OCI-LY7 (cell line): ENCODE results near the gene KRTAP5-7. TPM values are rescaled to one million over a fixed set of nuclear protein-coding genes. Genes with fewer than 3 reads are reported as not detected.
"Not testable (repeated sequence)": the region's sequence is repeated elsewhere in the genome, so short reads cannot be mapped to it uniquely, and the experiment has no call there.

Experiments used
- BruUV-seq: library from RNA; stranded (reverse); fragments of 400-500 nt; replicated peaks from 2 replicates; lab custom pipeline; 2021; lab: Mats Ljungman, UMichigan
- CTCF ChIA-PET: fragments of 300-600 bp; sonication (Branson Sonifier 250); formaldehyde crosslinking; loops from one replicate; lab custom pipeline; 2022; ENCODE audit warnings: antibody characterized with exemption; ENCODE audit not compliant: unreplicated experiment; lab: Charles Lee
- POLR2A ChIA-PET: fragments of 300-600 bp; sonication (Branson Sonifier 250); formaldehyde crosslinking; loops from one replicate; lab custom pipeline; 2022; ENCODE audit warnings: antibody characterized with exemption; lab: Charles Lee
- DNase-seq: peaks from one replicate; pipeline ENCODE4 v3.0.0-alpha.2; 2015; ENCODE audit warnings: low spot score
- H2AFZ ChIP-seq: fragments of 200-600 bp; sonication (generic), shearing (Covaris generic); 2 replicates; pipeline ENCODE4 v1.6.1; 2014; ENCODE audit warnings: mild to moderate bottlenecking, antibody characterized with exemption, low read length, moderate library complexity
- H3K27ac ChIP-seq: fragments of 200-600 bp; sonication (generic); 2 replicates; pipeline ENCODE4 v1.5.1; 2014; ENCODE audit warnings: mixed run types, low read depth, mild to moderate bottlenecking, moderate library complexity, low read length, inconsistent platforms; ENCODE audit not compliant: poor library complexity, severe bottlenecking
- H3K36me3 ChIP-seq: fragments of 200-600 bp; sonication (generic); 2 replicates; pipeline ENCODE4 v1.6.1; 2014; ENCODE audit warnings: mild to moderate bottlenecking, antibody characterized with exemption, low read length, moderate library complexity, mixed read lengths; ENCODE audit not compliant: insufficient read depth
- H3K4me1 ChIP-seq: fragments of 200-600 bp; sonication (generic); 2 replicates; pipeline ENCODE4 v1.5.1; 2014; ENCODE audit warnings: mild to moderate bottlenecking, low read length; ENCODE audit not compliant: insufficient read depth, poor library complexity, severe bottlenecking
- H3K4me2 ChIP-seq: fragments of 200-600 bp; sonication (generic); 2 replicates; pipeline ENCODE4 v1.6.1; 2014; ENCODE audit warnings: mild to moderate bottlenecking, low read length
- H3K4me3 ChIP-seq: fragments of 200-600 bp; sonication (generic); 2 replicates; pipeline ENCODE4 v1.5.1; 2014; ENCODE audit warnings: mild to moderate bottlenecking, low read depth, low read length; ENCODE audit not compliant: poor library complexity, severe bottlenecking
- H3K79me2 ChIP-seq: fragments of 200-600 bp; sonication (generic); 2 replicates; pipeline ENCODE4 v1.6.1; 2016; ENCODE audit warnings: low read depth, mild to moderate bottlenecking, low read length, moderate library complexity, mixed read lengths; ENCODE audit not compliant: insufficient read depth
- H3K9me2 ChIP-seq: fragments of 200-600 bp; sonication (generic); 2 replicates; pipeline ENCODE4 v1.6.1; 2016; ENCODE audit warnings: mild to moderate bottlenecking, low read length, mixed read lengths; ENCODE audit not compliant: insufficient read depth
- H3K9me3 ChIP-seq: fragments of 200-600 bp; sonication (generic); 2 replicates; pipeline ENCODE4 v1.6.1; 2014; ENCODE audit warnings: mild to moderate bottlenecking, mixed run types, low read length, mixed read lengths
- H4K20me1 ChIP-seq: fragments of 200-600 bp; sonication (generic); 2 replicates; pipeline ENCODE4 v1.6.1; 2014; ENCODE audit warnings: mild to moderate bottlenecking, antibody characterized with exemption, low read length, moderate library complexity, mixed read lengths; ENCODE audit not compliant: insufficient read depth
- EZH2phosphoT487 ChIP-seq: fragments of 200-600 bp; sonication (generic); IDR thresholded peaks from 2 replicates; pipeline ENCODE4 v1.6.1; 2018; ENCODE audit warnings: low read depth, borderline replicate concordance, mild to moderate bottlenecking, mixed run types, antibody characterized with exemption, low read length, moderate library complexity, mixed read lengths
- intact Hi-C: fragments of 100-400 bp; cut with micrococcal nuclease; formaldehyde crosslinking; loops from one replicate; pipeline ENCODE4 v1.10.0; 2022; ENCODE audit not compliant: unreplicated experiment
- total RNA-seq, 2 experiments: library from RNA; depleted of rRNA in 1 of 2; stranded (reverse); fragments of >200 nt in 1 of 2; shearing (Covaris generic) in 1 of 2; gene quantifications; 2 replicates each; pipeline ENCODE4 v1.2.3, GENCODE V29; 2014 to 2022
- TF ChIP-seq, protein P1 (sequence below): fragments of 200-600 bp; sonication (generic); conservative IDR thresholded peaks from 2 replicates; pipeline ENCODE4 v1.5.1; 2014; ENCODE audit warnings: mild to moderate bottlenecking, antibody characterized with exemption, low read length, moderate library complexity, mixed read lengths

Gene KRTAP5-7
- total RNA-seq, 2 experiments from 2014 or later = not detected

DNA sequence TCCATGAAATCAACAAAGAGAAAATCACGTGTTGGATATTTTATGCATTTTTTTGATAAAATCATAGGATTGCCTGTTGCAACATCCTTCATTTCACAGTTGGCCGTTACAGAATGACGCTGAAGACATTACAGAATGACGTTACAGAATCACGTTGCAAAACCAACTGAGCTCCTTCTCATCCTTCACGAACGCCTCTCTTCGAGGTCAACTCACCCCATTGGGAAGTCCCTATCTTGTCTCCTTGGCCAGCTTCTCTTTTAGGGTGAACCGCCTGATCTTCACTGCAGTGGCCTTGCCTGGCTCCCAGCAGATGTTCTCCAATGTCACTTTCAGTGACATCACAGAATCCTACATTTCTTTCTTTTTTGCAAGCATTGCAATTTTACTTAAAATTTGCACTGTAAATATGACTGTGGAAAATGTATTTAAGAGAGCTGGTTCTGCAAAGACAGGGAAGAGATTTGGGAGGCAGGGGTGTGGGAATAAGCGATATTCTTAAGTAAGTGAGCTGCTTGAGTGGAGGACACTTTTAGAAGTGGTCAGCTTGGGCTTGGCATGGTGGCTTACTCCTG, 5.1 kb downstream of the KRTAP5-7 start:
- Histone ChIP-seq H3K79me2 (no peaks in the 10 kb centered on the region), H2AFZ (no peak overlapping the region), H3K27ac (no peak overlapping the region), H3K9me2 (no peaks in the 10 kb centered on the region), H3K9me3 (no peaks in the 10 kb centered on the region), H3K4me1 (no peaks in the 10 kb centered on the region), H3K36me3 (no peaks in the 10 kb centered on the region), H3K4me3 (no peak overlapping the region), H4K20me1 (no peaks in the 10 kb centered on the region), H3K4me2 (no peak overlapping the region)
- intact Hi-C loops = no loop called here
- DNase-seq = no peak
- no peak for TF ChIP-seq EZH2phosphoT487
- TF ChIP-seq, protein P1, sequence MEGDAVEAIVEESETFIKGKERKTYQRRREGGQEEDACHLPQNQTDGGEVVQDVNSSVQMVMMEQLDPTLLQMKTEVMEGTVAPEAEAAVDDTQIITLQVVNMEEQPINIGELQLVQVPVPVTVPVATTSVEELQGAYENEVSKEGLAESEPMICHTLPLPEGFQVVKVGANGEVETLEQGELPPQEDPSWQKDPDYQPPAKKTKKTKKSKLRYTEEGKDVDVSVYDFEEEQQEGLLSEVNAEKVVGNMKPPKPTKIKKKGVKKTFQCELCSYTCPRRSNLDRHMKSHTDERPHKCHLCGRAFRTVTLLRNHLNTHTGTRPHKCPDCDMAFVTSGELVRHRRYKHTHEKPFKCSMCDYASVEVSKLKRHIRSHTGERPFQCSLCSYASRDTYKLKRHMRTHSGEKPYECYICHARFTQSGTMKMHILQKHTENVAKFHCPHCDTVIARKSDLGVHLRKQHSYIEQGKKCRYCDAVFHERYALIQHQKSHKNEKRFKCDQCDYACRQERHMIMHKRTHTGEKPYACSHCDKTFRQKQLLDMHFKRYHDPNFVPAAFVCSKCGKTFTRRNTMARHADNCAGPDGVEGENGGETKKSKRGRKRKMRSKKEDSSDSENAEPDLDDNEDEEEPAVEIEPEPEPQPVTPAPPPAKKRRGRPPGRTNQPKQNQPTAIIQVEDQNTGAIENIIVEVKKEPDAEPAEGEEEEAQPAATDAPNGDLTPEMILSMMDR = no peak
- ChIA-PET CTCF (no interaction called here), POLR2A (interaction anchor here (1.3 kb wide), 1 partner anchor 10 kb away, joined by 6 read pairs; no protein-coding TSS in a partner anchor)
- BruUV-seq = no TSS peak

GRCh38 chr11:71534711-71535608, 7.9 kb downstream of the KRTAP5-7 start:
- H3K79me2 ChIP-seq, H4K20me1 ChIP-seq, H3K27ac ChIP-seq, POLR2A ChIA-PET, H3K4me1 ChIP-seq, BruUV-seq, H3K36me3 ChIP-seq, H2AFZ ChIP-seq, H3K4me2 ChIP-seq, CTCF ChIA-PET, H3K4me3 ChIP-seq, intact Hi-C loops, H3K9me2 ChIP-seq, DNase-seq, H3K9me3 ChIP-seq: not testable (repeated sequence)

DNA sequence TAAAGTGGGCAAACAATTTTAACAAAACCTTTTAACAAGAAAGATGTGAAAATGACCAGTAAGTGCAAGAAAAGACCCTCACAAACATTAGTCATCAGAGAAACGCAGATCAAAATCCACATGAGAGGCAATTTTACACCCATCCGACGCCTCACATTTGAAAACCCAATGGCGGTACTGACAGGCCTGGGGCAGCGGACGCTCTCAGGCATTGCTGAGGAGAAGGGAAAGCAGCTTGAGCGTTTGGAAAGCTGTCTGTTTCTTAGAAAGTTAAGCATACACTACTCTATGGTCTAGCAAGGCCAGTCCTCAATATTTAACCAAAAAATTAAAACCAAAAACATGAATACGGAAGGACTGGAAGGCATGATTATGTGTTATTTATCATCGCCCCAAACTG, 8.8 kb downstream of the KRTAP5-7 start:
- Histone ChIP-seq H3K36me3 (no peaks in the 10 kb centered on the region), H3K79me2 (no peaks in the 10 kb centered on the region), H4K20me1 (no peaks in the 10 kb centered on the region), H3K9me2 (no peaks in the 10 kb centered on the region), H3K4me2 (no peak overlapping the region), H3K27ac (no peak overlapping the region), H3K4me3 (no peak overlapping the region), H3K9me3 (no peaks in the 10 kb centered on the region), H3K4me1 (no peaks in the 10 kb centered on the region), H2AFZ (no peak overlapping the region)
- intact Hi-C loops = no loop called here
- no peak for DNase-seq
- TF ChIP-seq, protein P1 = no peak
- no peak for TF ChIP-seq EZH2phosphoT487
- no TSS peak for BruUV-seq
- ChIA-PET POLR2A (no interaction called here), CTCF (no interaction called here)
